Stimulated activated CD8-positive, alpha-beta memory T cell treated with anti-CD3 and anti-CD28 coated beads, Interleukin-15, amount 100 ng/mL, for 4 hours (primary cell): ENCODE data around the gene DOK7.

Experiments
- DNase-seq, 2 donors: peaks; one replicate each; pipeline ENCODE4 v3.0.0-alpha.2; 2020; ENCODE audit warnings: low read depth in 2 of 2

Gene DOK7

DNA sequence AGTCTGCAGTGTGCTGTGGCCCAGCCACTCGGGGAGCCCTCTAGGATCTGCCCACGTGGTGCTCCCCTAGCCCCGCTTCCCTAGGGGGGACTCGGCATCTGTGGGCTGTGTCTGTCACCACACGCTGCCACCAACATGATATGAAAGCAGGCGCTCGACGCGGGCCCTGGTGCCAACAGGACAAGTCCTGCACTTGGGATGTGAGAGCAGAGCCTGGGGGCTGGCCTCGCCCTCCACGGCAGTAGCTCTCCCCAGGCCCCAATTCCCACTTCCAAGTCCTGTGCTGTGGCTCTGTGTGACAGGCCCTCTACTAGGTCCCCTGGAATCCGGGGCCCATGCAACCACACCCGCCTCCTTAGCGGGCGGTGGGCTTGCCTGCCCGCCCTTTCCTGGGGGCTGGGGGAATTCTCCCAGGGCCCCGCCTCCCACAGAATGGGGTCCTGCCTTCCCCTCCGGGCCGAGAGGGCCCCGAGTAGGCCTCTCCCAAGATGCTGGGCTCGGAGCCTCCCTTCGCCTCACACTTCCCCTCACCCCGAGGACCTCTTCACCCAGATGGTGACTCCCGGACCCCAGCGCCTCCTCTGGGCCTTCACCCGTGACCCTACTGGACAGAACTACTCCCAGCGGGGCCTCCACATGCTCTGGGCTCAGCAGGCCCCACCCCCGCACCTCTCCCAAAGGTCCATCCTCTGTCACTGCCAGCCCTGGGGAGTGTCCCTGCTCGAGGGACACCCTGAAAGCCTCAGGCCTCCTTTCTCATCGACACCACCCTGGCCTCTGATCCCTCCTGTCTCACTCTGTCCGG, 57.9 kb downstream of the DOK7 start:
- DNase-seq: no peak

DNA sequence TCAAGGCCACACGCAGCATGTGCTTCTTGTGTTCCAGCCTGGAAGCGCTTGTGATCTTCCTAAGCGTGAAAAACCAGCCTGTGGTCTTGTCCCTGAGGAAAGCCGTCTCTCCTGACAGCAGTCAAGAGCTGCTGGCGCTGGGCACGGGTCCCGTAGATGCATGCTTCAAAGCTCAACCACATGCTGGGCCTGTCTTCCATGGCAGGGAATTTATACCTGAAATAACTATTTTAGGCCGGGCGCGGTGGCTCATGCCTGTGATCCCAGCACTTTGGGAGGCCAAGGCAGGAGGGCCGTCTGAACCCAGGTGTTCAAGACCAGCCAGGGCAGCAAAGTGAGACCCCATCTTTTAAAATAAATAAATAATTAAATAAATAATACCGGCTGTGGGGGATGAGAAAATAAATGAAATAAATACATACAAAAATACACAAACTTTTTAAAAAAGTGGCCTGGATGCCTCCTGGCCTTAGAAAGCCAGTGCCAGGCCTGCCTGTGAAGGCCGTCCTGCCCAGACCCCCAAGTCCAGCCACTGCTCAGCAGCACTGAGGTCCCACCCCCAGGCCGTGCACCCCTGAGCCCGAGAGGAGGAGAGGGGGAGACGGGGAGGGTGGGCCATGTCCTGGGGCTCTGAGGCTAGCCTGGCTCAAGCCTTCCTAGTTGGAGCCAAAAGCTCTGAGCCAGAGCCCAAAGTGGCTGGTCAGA, 58.7 kb downstream of the DOK7 start:
- DNase-seq: no peak

DNA sequence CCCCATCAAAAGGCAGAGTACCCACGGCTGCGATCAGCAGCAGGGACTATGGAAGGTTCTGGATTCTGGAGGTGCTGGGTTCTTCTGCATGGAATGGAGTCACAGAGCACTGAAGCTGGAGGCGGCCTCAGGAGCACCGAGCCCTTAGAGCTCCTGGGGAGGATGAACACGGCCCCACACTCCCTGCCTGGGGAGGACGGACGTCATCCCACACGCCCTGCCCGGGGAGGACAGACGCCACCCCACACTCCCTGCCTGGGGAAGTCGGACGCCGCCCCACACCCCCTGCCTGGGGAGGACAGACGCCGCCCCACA, 59.2 kb downstream of the DOK7 start:
- DNase-seq: no peak

DNA sequence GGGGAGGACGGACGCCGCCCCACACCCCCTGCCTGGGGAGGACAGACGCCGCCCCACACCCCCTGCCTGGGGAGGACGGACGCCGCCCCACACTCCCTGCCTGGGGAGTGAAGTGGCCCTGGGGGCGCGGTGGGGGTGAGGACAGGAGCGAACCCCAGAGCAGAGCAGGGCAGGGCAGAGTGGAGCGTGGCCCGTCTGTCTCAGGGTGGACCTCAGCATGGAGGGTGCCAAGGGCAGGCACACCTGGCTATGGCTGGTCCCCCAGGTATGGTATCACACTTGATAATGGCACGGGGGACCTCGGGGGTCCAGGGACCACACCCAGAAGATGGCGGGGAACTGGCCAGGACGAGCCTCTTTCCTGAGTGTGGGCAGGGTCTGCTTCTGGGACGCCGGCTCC, 59.5 kb downstream of the DOK7 start:
- no peak for DNase-seq

DNA sequence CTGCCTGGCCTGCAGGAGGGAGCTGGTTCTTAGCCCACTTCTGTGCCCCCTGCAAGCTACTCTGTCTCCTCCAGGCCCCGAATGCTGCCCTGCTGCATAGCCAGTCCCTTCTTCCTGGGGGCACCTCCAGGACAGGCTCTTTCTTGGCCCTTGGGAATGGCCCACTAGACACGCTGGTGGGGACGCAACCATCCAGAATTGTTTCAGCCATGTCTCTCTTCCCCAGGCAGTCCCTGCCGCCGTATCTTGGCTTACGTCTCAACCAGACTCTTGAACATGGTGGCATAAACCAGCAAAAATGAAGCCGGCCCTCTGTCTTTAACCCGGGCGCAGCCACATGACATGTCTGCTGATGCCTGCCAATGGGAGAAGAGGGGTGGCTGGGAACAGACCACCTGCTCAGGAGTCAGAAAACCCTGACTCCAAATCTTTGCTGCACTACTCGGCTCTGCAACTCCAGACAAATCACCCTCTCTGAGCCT, 60.1 kb downstream of the DOK7 start:
- no peak for DNase-seq

DNA sequence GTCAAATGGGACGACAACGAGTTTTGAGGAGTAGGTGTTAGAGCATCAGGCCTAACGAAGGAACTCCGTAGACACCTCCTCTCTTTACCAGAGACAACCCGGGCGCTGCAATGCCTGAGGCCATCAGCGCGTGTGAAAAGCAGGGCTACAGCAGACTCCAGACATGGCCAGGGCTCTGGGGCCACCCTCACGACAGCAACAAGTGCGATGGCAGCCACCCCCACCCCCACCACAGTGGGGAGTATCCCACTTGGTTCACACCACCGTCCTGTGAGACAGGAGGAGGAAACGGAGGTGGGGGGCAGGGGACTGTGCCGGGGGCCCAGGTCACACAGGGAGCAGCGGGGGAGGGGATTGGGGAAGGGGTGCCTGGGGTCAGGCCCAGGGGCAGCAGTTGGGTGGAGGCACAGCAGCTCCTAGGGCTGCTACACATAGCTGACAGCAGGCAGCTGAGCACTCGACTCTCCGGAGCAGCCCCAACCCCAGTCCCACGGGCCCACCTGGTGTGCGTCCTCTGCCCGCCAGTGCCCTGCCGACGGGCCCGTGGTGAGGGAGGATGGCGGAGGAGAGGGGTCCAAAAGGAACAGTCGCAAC, 60.6 kb downstream of the DOK7 start:
- DNase-seq: no peak

DNA sequence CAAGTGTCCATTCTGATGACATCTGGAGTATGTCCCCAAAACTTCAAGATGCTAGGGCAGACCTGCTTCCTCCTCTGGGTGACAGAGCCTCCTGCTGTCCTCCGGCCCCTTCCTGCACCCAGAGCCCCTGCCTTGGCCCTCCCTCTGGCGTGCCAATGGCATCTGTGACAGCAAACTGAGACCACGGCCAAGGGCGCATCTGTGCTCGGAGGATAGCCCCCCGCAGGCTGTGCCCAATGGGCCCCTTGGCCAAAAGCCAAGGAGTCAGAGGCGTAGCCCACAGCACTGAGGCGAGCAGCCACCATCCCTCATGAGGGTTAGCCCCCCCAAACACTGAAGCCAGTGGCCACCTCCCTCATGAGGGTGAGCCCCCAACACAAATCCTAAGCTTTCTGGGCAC, 61.2 kb downstream of the DOK7 start:
- DNase-seq: no peak

DNA sequence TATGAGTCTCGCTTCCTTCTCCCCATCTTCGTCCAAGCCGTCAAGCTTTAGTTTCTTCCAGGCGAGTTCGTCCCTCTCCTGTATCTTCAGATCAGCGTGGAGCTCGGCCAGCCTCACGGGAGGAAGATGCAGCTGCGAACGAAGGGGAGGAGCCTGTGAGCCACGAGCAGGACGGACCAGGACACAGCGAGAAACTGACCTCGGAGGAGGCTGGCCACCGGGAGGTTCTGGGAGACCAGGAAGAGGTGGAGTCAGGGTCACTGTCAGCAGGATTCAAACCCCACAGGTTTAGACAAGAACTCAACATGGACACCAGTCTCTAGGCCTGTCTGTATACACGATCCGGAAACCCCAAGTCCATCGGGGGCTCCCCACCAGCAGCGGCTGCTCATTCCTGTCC, 61.8 kb downstream of the DOK7 start:
- no peak for DNase-seq

DNA sequence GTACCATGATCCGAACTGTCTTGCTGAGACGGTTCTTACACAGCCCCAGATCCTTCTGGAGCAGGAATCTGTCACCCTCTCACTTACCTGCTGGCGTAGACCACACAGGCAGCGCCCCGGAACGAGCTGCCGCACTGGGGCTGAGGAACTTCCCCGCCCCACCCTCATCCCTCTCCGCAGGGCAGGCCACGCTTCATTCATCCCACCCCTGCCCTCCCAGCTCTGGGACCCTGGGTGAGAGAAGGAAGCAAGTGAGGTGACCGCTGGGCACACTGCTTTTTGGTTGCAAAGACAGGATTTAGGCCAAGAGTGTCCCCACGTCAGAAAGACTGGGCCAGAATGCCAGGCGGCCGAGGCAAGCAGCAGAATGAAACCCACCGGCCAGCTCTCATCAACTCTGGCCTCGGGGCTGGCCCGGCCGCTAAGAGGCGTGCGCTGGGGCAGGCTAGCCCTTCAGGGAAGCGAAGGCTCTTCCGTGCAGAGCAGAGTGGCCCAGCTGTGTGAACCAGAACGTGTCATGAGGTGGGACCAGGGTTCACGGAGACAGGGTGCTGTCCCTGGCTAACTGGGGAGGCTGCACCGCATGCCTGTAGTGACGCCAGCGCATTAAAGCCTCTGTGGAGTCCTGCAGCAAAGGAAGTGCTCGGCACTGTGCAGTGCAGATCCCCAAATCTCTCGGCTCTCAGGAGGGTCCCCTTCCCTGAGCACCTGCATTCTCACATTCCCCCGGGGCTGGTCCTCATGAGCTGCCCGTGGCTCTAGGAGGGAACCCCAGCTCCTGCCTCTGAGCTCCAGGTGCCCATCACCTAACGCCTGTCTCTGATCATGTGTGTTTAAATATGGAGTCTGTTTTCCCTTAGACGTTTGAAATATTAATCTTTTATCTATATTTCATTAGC, 62.7 kb downstream of the DOK7 start:
- DNase-seq: no peak

DNA sequence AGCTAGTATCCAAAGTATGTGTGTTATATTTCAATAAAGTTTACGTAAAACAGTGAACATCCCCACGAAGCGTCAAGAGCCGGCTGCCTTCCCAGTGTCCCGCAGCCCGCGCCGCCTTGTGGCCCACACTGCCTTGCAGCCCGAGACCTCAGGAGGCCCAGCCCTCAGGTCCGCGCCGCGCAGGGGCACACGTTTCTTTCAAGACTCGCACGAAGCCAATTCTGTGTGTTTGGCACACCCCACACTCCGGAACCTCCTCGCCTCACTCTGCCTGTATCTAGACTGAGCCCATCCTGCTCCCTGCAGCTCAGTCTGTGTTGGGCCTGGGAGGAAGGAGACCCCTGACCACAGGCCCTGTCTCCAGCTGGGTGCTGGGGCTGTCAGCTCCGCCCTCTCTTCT, 63.4 kb downstream of the DOK7 start:
- DNase-seq: no peak

DNA sequence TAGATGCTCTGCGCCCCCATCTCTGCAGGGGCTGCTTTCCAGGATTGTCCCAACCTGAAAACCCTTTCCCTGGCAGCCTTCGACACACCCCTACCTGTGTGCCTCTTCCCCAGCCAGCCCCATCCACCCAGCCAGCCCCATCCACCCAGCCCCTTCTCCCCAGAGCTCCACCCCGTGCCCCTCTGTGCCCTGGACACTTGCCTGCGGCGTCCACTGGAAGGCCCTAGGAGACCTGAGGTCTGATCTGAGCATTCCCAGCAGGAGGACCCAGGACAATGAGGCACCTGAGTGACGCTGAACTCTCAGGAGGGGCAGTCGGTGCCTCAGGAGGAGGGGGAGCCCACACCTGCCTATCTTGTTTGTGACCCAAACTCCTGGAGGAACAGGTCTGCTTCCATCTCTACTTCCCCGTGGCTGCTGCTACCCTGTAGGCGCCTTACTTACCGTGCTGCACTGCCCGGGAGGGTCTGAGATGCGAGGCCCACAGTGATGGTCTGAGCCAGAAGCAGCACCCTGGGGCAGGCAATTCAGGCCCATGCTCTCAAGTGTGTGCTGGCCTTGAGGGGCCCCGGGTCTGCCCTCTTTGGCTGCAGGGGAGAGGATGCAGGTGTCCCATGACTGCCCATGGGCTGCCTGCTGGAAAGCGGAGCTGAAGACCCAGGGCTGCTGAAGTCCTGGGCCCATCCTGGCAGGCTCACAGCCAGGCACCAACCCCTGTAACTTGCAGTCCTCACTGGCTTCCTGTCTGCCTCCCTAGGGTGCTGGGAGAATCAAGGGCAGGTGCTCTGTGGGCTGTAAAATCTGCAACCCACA, 64.2 kb downstream of the DOK7 start:
- DNase-seq: no peak

DNA sequence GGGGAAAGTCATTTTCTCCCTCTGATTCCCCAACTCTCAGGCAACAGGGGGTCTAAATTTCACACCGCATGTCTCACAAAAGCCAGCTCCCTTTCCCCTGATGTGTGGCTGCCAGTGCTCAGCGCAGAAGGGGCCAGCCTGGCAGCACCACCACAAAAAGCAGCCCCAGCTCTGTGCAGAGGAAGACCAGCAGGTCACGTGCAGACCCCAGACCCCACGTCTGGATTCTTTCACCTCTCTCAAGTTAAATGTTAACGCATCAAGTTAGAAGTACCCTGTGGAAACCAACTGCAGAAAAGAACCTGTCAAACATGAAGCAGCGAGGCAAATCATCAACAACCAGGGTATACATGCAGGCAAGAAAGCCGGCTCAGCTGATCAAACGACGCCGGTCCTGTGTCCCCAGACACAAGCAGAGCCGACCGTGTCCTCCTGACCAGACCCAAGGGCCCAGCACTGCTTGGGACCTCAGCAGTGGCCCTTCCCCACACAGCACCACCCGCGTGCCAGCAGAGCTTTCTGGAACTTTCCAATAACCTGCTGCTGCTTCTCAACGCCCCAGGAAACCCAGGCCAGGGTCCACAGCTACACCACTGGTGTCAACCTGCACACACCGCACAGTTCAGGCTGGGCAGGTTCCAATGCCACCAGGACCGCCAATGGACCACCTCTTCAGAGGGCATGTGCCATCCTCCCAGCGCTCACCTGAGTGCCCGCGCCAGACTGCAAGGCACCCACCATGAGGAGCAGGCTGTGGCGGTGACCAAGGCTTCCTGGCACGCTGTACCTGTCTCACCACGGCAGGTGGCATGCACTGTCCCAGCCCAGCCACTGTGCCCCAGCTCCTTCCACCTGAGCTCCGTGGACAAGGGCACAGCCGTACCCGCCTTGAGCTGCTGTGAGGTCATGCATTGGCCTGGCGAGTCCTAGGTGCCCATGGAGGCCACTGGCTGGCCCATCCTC, 65.1 kb downstream of the DOK7 start:
- DNase-seq: no peak

DNA sequence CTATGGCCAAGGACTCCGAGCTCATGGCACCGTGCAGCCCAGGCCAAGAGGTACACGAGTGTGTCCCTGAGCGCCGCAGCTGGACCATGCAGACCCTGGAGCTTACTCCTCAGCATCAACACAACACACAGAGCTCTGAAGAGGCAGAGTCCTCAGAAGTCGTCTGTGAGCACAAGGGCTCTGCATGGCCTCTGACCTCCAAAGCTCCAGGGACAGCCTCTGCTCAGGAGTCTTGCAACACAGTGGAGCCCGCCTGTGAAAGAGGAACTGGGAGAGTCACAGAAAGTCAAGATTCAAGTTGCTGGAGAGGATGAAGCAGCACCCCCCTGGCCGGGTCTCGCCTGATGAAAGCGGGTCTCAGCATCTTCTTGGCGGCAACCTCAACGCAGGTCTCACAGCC, 66.3 kb downstream of the DOK7 start:
- DNase-seq: no peak

DNA sequence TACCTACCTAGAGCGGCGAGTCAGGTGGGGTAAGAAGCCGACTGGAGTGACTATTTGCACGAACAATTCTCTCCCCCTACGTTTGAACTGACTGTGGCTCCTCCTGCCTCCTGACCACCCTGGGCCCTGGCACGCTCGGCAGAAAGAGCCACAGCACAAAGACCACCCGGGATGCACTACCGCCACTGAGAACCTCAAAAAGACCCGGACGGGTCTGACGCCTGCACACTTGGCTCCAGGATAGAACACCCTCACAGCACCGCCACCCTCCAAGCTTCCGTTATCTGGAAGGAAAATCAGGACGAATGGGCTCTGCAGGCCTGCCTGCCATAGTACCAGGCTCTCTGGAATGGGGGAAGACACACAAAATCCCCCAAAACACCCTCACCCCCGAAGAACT, 66.9 kb downstream of the DOK7 start:
- DNase-seq: no peak

DNA sequence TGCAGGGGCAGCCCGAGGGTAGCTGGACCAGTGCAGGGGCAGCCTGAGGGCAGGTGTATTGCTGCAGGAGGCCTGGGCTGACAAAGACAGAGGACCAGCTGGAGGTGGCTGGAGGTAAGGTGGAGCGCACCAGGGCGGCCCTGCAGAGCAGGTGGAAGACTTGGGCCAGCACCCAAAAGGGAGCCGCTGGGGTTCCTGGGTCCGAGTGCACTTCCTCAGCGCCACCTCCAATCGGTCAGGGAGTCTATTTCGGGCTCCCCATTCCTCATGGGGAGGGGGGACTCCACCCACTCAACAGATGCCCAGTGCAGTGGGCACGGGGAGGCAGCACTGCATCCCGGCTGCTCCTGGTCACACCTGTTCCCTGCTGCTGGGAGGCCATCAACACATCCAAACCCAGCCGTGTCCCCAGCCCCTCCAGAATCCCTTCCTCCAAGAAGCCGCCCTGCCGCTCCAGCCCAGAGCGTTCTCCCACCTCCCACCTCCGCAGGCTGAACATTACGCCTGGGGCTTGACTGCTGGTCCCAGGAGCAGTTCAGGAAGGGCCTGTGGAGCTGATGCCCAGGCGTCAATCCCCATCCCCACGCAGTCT, 67.7 kb downstream of the DOK7 start:
- no peak for DNase-seq

DNA sequence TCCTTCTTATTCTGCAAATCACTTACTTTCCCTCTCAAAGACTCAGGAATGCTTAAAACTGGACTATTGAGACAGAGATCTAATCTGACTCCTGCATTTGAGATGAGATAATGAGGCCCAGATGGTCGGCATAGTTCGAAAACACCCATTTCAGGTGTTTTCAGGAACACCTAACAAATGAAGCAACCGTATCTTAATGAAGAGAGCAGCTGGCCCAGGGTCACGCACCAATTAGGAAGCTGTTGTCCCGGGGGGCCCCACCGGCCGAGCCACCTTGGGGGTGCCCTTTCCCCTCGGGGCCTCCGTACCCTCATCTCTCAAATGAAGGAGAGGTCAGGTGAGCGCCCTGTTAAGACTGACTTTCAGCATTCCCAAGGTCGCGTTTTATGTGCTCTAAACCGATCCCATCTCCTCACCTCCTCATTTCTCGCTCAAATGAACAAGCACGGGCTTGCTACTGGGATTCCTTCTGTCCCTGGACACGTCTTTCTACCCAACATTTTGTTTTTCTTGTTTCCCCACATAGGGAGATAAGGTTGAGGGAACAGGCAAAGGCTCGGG, 68.3 kb downstream of the DOK7 start:
- no peak for DNase-seq

DNA sequence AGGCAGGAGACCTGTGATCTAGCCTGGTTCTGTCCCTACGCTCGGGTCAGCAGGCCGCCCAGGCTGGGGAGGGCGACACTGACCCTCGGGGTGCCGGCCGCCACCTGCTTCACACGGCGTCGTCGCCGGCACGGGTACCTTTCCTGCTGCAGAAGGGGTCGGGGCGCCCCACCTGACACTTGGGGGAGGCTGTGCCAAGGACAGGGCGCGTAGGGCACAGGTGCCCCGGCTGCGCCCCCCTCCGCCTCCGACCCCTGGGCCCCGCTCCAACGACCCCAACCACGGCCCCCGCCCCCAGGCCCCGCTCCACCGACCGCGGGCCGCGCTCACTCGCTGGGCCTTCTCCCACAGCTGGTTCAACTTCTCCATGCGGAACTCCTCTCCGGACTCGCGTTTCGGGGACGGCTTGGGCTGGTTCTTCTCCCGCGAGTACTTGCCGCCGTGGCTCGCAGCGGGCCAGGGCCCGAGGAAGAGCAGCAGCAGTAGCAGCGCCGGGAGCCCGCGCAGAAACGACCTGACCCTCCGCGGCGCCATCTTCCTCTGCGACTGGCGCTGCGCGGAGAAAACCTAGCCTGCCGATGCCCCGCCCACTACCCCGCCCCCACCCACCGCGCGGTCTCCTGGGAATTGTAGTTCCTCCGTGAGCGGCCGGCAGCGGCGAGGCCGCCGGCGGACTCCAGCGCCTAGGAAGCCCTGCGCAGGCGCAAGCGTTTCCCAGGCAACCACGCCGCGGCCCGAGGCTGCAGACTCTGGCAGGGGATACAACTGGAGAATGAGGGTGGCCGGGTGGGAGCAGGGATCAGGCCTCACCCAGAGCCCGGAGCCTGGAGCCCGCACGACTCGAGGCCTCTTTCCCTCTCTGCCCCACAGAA, 69.0 kb downstream of the DOK7 start, which contains the start of gene LRPAP1:
TSS of gene LRPAP1 (minus strand) at position 544 of the 872 bp plus-strand sequence. CDS start at position 534, 10 bp downstream.
- peak; percentile 69 to 70 for DNase-seq

DNA sequence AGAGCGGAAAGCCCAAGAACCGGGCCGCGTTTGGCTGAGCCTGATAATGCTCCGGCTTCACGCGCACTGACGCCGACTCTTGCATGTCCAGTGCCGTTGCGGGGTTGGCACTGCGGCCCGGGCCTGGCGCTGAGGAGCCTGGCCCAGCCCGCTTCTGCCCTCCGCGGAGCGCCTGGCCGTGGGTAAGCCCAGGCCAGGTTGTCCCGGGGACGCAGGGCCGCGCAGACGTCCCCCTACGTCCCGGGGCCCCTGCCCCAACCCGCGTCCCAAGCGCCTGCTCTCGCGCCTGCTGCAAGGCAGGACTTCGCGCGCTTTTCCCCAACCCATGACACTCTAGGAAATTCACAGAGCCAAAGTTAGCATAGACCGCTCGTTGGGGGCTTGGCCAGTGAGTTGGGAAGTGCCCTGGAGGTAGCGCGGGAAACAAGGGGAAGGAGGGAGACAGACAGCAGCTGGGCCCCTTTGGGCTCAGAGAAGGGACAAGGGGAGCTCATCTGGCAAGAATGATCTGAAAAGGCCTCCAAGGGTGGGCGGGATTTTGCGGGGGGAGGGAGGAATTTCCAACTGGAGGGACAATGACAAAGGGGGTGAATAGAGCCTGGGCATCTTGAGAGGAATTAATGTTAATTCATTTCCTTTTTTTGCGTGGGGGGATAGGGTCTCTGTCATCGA, 69.8 kb downstream of the DOK7 start:
- DNase-seq: no peak
